Tibial nerve (tissue), 4 donors: ENCODE results near the gene SLC7A10.

Experiments
- CTCF ChIP-seq, 5 experiments: fragments of 200-600 bp in 3 of 5; fragments of 450-650 bp in 2 of 5; sonication (generic) in 3 of 5; IDR thresholded peaks; one replicate each; pipeline ENCODE4 v1.5.1; 2016 to 2019; ENCODE audit warnings: antibody characterized with exemption in 5 of 5, mild to moderate bottlenecking in 3 of 5, moderate library complexity in 2 of 5
- EP300 ChIP-seq, 2 donors: sonication (generic); formaldehyde crosslinking; IDR thresholded peaks; one replicate each; pipeline ENCODE4 v1.6.1; 2017; ENCODE audit warnings: antibody characterized with exemption in 2 of 2, mild to moderate bottlenecking in 1 of 2
- POLR2A ChIP-seq, 2 donors: fragments of 450-650 bp; IDR thresholded peaks; one replicate each; pipeline ENCODE4 v1.6.1; 2017; ENCODE audit warnings: antibody characterized with exemption in 2 of 2, mild to moderate bottlenecking in 2 of 2, moderate library complexity in 2 of 2

GRCh38 chr19:33269016-33269415, 43.4 kb upstream of the SLC7A10 start:
- TF ChIP-seq POLR2A (IDR thresholded peaks at IDR 0.05), result no peak
- TF ChIP-seq CTCF (IDR thresholded peaks at IDR 0.05), result no peak
- no peak for TF ChIP-seq EP300 (IDR thresholded peaks at IDR 0.05)
